Subcutaneous abdominal adipose tissue (tissue), 5 donors: Measurements from ENCODE around the gene SSBP2.
A peak's percentile ranks its signal among the peaks of the same experiment; 100 is the strongest.

Experiments used
- H3K27ac ChIP-seq: one replicate; pipeline ENCODE4 v1.7.0; 2013; ENCODE audit warnings: low read depth, mild to moderate bottlenecking, inconsistent platforms, low read length, moderate library complexity
- H3K27me3 ChIP-seq, 5 donors: one replicate each; pipeline ENCODE4 v1.7.0; 2013; ENCODE audit warnings: low read length in 5 of 5, inconsistent platforms in 1 of 5; ENCODE audit not compliant: control insufficient read depth in 5 of 5, insufficient read depth in 4 of 5
- H3K36me3 ChIP-seq, 5 donors: one replicate each; pipeline ENCODE4 v1.7.0; 2013; ENCODE audit warnings: low read length in 5 of 5; ENCODE audit not compliant: control insufficient read depth in 5 of 5, insufficient read depth in 5 of 5
- H3K4me1 ChIP-seq, 5 donors: one replicate each; pipeline ENCODE4 v1.7.0; 2013; ENCODE audit warnings: low read length in 5 of 5, mild to moderate bottlenecking in 3 of 5, moderate library complexity in 1 of 5; ENCODE audit not compliant: control insufficient read depth in 5 of 5, insufficient read depth in 5 of 5
- H3K4me3 ChIP-seq, 5 donors: one replicate each; pipeline ENCODE4 v1.7.0; 2013; ENCODE audit warnings: low read length in 5 of 5, low read depth in 1 of 5
- H3K9ac ChIP-seq, 5 donors: one replicate each; pipeline ENCODE4 v1.7.0; 2013; ENCODE audit warnings: low read length in 5 of 5, mild to moderate bottlenecking in 4 of 5, moderate library complexity in 3 of 5
- H3K9me3 ChIP-seq, 5 donors: one replicate each; pipeline ENCODE4 v1.7.0; 2013; ENCODE audit warnings: low read length in 5 of 5; ENCODE audit not compliant: control insufficient read depth in 5 of 5
- donor health status: healthy.
- donor health status: healthy.
- donor health status: healthy.
- donor health status: healthy.
- donor health status: healthy.

Gene SSBP2

DNA sequence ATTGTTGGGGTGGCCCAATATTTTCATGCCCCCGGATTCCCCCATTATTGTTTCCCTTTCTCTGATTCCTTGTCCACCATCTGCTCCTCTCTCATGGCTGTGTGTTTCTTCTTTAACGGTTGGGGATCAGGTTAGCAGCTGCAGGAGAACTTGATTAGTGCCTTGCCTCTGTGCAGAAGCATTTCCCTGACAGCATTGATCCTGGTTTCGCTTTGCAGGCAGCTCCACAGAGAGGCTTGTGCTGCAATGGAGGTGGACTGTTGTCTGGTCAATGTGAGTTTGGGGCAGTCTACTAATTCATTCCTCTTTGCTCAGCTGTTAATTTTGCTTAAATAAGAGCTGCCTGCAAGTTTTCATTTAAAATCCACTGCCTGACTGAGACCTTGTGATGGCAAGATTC, 32.5 kb upstream of the SSBP2 start:
- Histone ChIP-seq H3K27ac (no peak overlapping the region), H3K36me3 (no peaks in the 10 kb centered on the region), H3K4me3 (peak overlapping the region in 4 of 5 donors; percentile 13 to 47 (median 30)), H3K4me1 (peaks cover 7 to 45% (median 42%) of the 10 kb centered on the region in 5 donors), H3K9ac (no peak overlapping the region), H3K27me3 (no peaks in the 10 kb centered on the region), H3K9me3 (no peaks in the 10 kb centered on the region)

DNA sequence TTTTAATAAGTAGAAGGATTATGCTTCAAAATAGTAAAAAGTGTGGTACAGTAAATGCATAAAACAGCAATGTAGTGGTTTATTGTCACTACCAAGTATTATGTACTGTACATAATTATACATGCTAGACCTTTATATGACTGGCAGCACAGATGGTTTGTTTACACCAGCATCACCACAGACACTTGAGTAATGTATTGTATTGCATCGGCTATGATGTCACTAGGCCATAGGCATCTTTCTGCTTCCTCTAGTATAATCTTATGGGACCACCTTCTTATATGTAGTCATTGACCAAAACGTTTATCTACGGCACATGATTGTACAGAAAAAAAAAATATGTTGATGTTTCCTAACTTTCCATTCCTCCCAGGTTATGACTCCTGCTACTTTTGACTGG, 31.9 kb upstream of the SSBP2 start:
- no peaks in the 10 kb centered on the region for H3K27me3 ChIP-seq
- H3K9ac ChIP-seq: no peak overlapping the region
- no peaks in the 10 kb centered on the region for H3K9me3 ChIP-seq
- H3K4me3 ChIP-seq: no peak overlapping the region
- H3K4me1 ChIP-seq: peaks cover 7 to 45% (median 42%) of the 10 kb centered on the region in 5 donors
- no peaks in the 10 kb centered on the region for H3K36me3 ChIP-seq
- H3K27ac ChIP-seq: no peak overlapping the region

DNA sequence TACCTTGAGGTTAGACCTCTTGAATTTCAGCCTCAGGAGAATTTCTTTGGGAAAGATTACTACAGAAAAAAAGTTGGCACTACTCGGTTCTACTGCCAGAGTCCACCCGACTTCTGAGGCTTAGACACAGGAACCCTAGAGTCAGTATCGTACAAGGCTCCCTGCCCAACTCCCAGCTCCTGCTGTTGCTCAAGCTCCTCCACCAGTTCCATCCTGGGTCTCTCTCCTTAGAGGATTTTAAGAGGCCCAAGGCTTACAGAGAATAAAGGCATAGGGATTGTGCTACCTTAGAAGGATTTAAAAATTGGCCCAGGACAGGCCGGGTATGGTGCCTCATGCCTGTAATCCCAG, 29.0 kb upstream of the SSBP2 start:
- no peaks in the 10 kb centered on the region for H3K36me3 ChIP-seq
- peak overlapping the region; percentile 94 for H3K27ac ChIP-seq
- no peaks in the 10 kb centered on the region for H3K27me3 ChIP-seq
- H3K4me3 ChIP-seq: peak overlapping the region in 1 of 5 donors; percentile 48
- H3K4me1 ChIP-seq: peaks cover 2 to 31% (median 30%) of the 10 kb centered on the region in 5 donors
- peak overlapping the region in 3 of 5 donors; percentile 26 to 67 (median 56) for H3K9ac ChIP-seq
- H3K9me3 ChIP-seq: no peaks in the 10 kb centered on the region

DNA sequence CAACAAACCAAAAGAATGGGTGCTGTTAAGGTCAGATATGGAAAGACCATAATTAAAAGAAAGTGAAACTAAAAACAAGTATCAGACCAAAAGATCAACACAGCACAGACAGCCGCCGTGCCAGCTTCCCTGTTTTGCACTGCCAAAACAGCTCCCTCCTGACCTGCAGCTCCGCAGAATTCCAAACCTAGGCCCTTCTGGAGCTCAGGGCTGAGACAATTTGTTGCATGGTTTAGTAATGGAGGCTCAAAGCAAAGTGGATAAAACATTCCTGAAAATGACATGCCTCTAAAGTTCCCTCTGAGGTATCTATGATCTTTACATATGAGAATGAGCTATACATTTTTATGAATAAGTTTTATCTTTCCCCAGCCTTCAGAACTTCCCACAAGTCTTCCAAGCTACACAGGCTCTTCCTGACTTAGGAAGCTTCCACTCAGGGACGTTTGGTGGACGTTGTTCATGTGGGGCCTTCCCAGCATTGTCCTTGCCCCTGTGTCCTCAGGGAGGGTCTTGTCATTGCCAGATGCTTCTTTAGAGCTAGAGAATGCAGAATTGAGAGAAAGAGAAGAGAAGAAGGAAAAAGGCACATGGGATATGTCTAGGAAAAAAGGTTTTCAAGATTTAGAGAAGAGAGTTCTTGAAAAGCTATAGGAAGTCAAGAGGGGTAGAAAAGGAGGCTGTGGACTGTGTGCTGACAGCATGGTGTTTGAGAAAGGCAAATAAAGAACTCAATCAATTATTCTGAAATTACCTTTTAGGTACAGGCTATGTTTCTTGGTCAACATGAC, 28.4 kb upstream of the SSBP2 start:
- Histone ChIP-seq H3K27me3 (no peaks in the 10 kb centered on the region), H3K9ac (peak overlapping the region; percentile 26 to 71 (median 63)), H3K4me3 (peak overlapping the region; percentile 19 to 65 (median 48)), H3K27ac (peak overlapping the region; percentile 94), H3K36me3 (no peaks in the 10 kb centered on the region), H3K9me3 (no peaks in the 10 kb centered on the region), H3K4me1 (peaks cover 2 to 33% (median 30%) of the 10 kb centered on the region in 5 donors)

DNA sequence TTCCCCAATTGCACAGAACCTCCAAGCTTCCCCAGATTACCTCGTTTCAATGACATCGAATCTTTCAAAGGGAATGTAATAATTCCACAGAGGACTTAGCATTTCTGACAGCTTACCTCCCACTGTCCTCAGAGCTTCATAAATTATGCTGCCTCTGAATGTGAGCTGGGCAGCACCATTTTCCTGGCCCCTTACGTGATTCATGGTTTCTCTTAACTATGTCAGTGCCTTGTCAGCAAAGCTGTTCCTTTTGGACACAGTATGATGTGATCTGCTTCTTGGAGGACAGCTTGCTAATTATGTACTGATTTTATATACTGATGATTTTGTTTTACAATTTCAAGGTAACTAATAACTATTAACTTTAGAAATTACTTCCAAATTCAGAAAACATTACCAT, 27.7 kb upstream of the SSBP2 start:
- H3K27ac ChIP-seq: peak overlapping the region; percentile 94
- peak overlapping the region; percentile 19 to 65 (median 48) for H3K4me3 ChIP-seq
- no peaks in the 10 kb centered on the region for H3K27me3 ChIP-seq
- peak overlapping the region; percentile 26 to 71 (median 63) for H3K9ac ChIP-seq
- H3K4me1 ChIP-seq: peaks cover 2 to 39% (median 30%) of the 10 kb centered on the region in 5 donors
- no peaks in the 10 kb centered on the region for H3K36me3 ChIP-seq
- H3K9me3 ChIP-seq: no peaks in the 10 kb centered on the region

DNA sequence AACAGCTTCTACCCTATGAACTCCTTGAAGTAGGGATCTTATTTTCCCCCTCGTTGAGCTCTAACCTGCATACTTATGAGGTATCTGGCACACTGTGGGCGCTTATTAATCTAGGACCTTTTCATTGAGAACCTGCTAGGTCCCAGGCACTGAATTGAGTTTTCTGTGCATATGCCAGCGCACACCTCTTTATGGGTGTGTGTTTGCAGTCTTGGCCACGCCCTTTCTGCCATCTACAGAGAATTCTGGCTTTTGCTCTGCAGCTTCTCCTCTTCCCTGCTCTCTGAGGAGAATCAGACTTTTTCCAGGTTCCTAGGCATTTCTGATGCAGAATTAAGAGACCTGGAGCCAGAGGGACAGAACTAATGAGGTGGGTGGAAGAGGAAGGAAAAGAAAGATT, 25.4 kb upstream of the SSBP2 start:
- no peak overlapping the region for H3K4me3 ChIP-seq
- H3K27me3 ChIP-seq: no peaks in the 10 kb centered on the region
- no peaks in the 10 kb centered on the region for H3K36me3 ChIP-seq
- peaks cover 0 to 3% (median 0%) of the 10 kb centered on the region in 5 donors for H3K9me3 ChIP-seq
- H3K4me1 ChIP-seq: peaks cover 2 to 37% (median 33%) of the 10 kb centered on the region in 5 donors
- no peak overlapping the region for H3K9ac ChIP-seq
- H3K27ac ChIP-seq: no peak overlapping the region

DNA sequence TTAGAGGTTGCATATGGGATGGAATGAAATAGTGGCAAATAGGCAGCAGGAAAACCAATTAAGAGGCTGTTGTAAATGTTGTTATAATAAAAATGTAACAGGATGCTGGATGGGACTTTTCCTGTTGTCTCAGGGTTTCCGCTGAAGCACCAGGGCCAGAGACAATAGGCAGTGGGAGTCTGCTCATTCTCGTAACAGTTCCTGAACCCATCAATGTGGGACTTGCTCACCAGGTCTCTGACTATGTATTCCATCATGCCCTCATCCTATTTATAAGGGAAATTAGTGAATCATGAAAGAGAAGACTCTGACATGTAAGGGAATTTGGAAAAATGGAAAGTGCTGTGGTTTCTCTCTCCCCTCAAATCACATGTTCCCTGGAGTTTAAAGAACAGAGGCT, 23.5 kb upstream of the SSBP2 start:
- H3K36me3 ChIP-seq: no peaks in the 10 kb centered on the region
- H3K27ac ChIP-seq: peak overlapping the region; percentile 25
- no peaks in the 10 kb centered on the region for H3K27me3 ChIP-seq
- H3K4me1 ChIP-seq: peaks cover 1 to 29% (median 24%) of the 10 kb centered on the region in 5 donors
- no peak overlapping the region for H3K9ac ChIP-seq
- no peak overlapping the region for H3K4me3 ChIP-seq
- H3K9me3 ChIP-seq: peaks cover 0 to 3% (median 0%) of the 10 kb centered on the region in 5 donors

DNA sequence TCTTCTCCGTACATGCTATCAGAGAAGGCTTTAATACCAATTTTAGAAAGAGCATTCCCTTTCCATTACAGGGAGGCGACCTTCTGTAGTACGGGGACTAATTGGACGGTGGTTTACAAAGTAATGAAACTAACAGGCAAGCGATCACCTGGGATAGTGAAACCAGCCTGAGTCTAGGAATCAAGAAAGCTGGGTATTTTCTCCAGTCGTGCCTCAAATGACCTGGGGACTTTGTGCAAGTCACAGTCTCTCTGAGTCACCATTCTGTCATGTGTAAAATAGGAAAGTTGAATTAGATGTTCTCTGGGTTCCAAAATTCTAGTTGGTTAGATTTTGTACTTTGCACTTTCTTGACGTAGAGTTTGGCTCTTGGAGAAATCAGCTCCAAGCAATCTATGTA, 22.7 kb upstream of the SSBP2 start:
- peak overlapping the region; percentile 67 for H3K27ac ChIP-seq
- no peaks in the 10 kb centered on the region for H3K27me3 ChIP-seq
- H3K4me3 ChIP-seq: no peak overlapping the region
- peaks cover 0 to 3% (median 0%) of the 10 kb centered on the region in 5 donors for H3K9me3 ChIP-seq
- no peak overlapping the region for H3K9ac ChIP-seq
- no peaks in the 10 kb centered on the region for H3K36me3 ChIP-seq
- H3K4me1 ChIP-seq: peaks cover 0 to 21% (median 16%) of the 10 kb centered on the region in 5 donors

DNA sequence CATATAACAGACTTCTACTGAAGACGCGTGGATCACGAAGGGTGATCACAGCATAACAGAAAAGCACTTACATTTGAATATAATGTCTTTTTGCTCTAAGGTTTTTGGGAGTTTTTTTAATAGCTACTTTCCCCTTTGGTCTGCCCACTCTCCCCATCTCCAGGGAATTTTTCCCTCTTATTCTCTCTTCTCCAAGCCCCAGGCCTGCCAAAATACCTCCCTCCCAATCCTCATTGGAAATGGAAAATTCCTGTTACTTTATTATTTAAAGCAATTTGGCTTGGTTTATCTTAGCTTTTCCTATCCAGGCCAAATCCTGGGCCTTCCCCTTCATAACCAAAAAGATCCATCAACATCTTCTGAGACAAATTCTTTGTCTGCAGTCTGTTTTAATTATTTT, 22.3 kb upstream of the SSBP2 start:
- peaks cover 0 to 3% (median 0%) of the 10 kb centered on the region in 5 donors for H3K9me3 ChIP-seq
- peaks cover 0 to 17% (median 12%) of the 10 kb centered on the region in 5 donors for H3K4me1 ChIP-seq
- H3K4me3 ChIP-seq: no peak overlapping the region
- H3K27me3 ChIP-seq: no peaks in the 10 kb centered on the region
- H3K36me3 ChIP-seq: no peaks in the 10 kb centered on the region
- H3K27ac ChIP-seq: peak overlapping the region; percentile 67
- no peak overlapping the region for H3K9ac ChIP-seq

DNA sequence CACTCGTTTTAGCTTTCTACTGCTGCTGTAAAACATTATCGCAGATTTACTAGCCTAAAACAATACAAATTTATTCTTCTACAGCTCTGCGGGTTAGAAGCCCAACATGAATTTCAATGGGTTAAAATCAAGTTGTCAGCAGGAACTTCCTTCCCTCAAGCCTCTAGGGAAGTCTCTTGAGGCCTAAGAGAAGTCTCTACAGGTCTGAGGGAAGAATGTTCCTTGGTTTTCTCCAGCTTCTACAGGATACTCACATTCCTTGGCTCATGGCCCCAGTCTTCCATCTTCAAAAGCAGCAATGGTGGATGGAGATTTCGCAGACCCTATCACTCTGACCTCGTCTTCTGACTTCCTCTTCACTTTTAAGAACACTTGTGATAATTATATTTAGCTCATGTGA, 21.6 kb upstream of the SSBP2 start:
- H3K27me3 ChIP-seq: no peaks in the 10 kb centered on the region
- peaks cover 0 to 13% (median 9%) of the 10 kb centered on the region in 5 donors for H3K4me1 ChIP-seq
- H3K9ac ChIP-seq: no peak overlapping the region
- H3K27ac ChIP-seq: no peak overlapping the region
- no peak overlapping the region for H3K4me3 ChIP-seq
- no peaks in the 10 kb centered on the region for H3K36me3 ChIP-seq
- peaks cover 0 to 3% (median 0%) of the 10 kb centered on the region in 5 donors for H3K9me3 ChIP-seq
